Breast epithelium (tissue), 4 donors: ENCODE results near the gene PSMB11. TPM values are rescaled to one million over a fixed set of nuclear protein-coding genes. Genes with fewer than 3 reads are reported as not detected.
A peak's percentile ranks its signal among the peaks of the same experiment; 100 is the strongest.

Experiments used
- DNase-seq, 2 donors: peaks; one replicate each; pipeline ENCODE4 v3.0.0-alpha.2; 2019; ENCODE audit warnings: low spot score in 2 of 2
- H3K27ac ChIP-seq, 2 donors: fragments of 200-600 bp; sonication (generic) in 1 of 2; one replicate each; pipeline ENCODE4 v1.5.1; 2016 to 2019; ENCODE audit warnings: mild to moderate bottlenecking in 1 of 2
- H3K27me3 ChIP-seq, 2 donors: fragments of 200-600 bp; sonication (generic) in 1 of 2; one replicate each; pipeline versions ENCODE4 v1.5.1 to v1.6.0; 2017 to 2019; ENCODE audit warnings: control low read depth in 1 of 2, mild to moderate bottlenecking in 1 of 2
- H3K36me3 ChIP-seq: fragments of 200-600 bp; one replicate; pipeline ENCODE4 v1.5.1; 2019
- H3K4me1 ChIP-seq, 2 donors: fragments of 200-600 bp; sonication (generic); one replicate each; pipeline ENCODE4 v1.5.1; 2016 to 2019; ENCODE audit warnings: control low read depth in 1 of 2
- H3K4me3 ChIP-seq, 3 donors: fragments of 200-600 bp; sonication (generic); 1 replicate in 2 of 3; 2 replicates in 1 of 3; pipeline ENCODE4 v1.5.1; 2016 to 2019; ENCODE audit warnings: mild to moderate bottlenecking in 3 of 3, moderate library complexity in 2 of 3
- H3K9me3 ChIP-seq, 2 donors: fragments of 200-600 bp; sonication (generic) in 1 of 2; one replicate each; pipeline ENCODE4 v1.5.1; 2016 to 2019; ENCODE audit warnings: control low read depth in 1 of 2
- POLR2A ChIP-seq: fragments of 450-650 bp; IDR thresholded peaks from one replicate; pipeline ENCODE4 v1.6.1; 2016; ENCODE audit warnings: antibody characterized with exemption, mild to moderate bottlenecking, moderate library complexity
- POLR2AphosphoS5 ChIP-seq, 3 donors: sonication (generic); formaldehyde crosslinking; IDR thresholded peaks; one replicate each; pipeline ENCODE4 v1.6.1; 2017; ENCODE audit warnings: antibody characterized with exemption in 3 of 3
- intact Hi-C: fragments of 100-400 bp; cut with DNase I; formaldehyde crosslinking; loops from one replicate; pipeline ENCODE4 v1.15.1; 2023; ENCODE audit warnings: low total_unique reads
- total RNA-seq, 3 donors: library from RNA; depleted of rRNA; stranded (reverse); fragments of >200 nt; gene quantifications; one replicate each; pipeline ENCODE4 v1.1.0, GENCODE V29; 2016
- TF ChIP-seq, protein P1 (sequence below), 3 donors: fragments of 450-650 bp; IDR thresholded peaks; one replicate each; pipeline ENCODE4 v1.5.1; 2016 to 2017; ENCODE audit warnings: antibody characterized with exemption in 3 of 3, mild to moderate bottlenecking in 3 of 3, moderate library complexity in 3 of 3

The PSMB11 gene
- total RNA-seq, 3 donors from 2014 or later: not detected

DNA sequence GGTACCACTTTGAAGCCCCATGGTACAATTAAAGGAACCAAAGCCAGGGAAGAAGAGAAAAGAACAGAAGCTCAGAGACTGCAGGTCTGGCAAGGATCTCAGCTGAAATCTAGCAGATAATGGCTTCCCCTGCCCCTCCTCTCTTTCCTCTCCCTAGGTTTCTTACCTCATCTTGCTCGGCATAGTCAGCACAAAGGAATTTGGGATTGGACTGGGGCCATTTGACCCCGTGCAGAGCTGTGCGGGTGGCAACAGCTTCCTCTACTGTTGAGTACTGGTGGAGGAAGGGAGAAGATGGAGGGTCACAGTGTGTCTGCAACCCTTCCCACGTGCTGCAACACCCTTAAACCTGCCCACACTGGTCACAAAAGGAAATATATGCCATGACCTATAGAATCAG is 20.0 kb downstream of the PSMB11 start:
- Histone ChIP-seq H3K27me3 (no peaks in the 10 kb centered on the region), H3K27ac (peak overlapping the region; percentile 62 to 63), H3K4me1 (no peaks in the 10 kb centered on the region), H3K36me3 (peaks cover 9% of the 10 kb centered on the region), H3K9me3 (no peaks in the 10 kb centered on the region), H3K4me3 (no peak overlapping the region)
- intact Hi-C loops: no loop called here
- DNase-seq: peak in 1 of 2 donors; percentile 78
- TF ChIP-seq POLR2A (no peak), POLR2AphosphoS5 (IDR thresholded peaks at IDR 0.05) (peak; percentile 40 to 69 (median 66))
- TF ChIP-seq, protein P1, sequence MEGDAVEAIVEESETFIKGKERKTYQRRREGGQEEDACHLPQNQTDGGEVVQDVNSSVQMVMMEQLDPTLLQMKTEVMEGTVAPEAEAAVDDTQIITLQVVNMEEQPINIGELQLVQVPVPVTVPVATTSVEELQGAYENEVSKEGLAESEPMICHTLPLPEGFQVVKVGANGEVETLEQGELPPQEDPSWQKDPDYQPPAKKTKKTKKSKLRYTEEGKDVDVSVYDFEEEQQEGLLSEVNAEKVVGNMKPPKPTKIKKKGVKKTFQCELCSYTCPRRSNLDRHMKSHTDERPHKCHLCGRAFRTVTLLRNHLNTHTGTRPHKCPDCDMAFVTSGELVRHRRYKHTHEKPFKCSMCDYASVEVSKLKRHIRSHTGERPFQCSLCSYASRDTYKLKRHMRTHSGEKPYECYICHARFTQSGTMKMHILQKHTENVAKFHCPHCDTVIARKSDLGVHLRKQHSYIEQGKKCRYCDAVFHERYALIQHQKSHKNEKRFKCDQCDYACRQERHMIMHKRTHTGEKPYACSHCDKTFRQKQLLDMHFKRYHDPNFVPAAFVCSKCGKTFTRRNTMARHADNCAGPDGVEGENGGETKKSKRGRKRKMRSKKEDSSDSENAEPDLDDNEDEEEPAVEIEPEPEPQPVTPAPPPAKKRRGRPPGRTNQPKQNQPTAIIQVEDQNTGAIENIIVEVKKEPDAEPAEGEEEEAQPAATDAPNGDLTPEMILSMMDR (IDR thresholded peaks at IDR 0.05): no peak

DNA sequence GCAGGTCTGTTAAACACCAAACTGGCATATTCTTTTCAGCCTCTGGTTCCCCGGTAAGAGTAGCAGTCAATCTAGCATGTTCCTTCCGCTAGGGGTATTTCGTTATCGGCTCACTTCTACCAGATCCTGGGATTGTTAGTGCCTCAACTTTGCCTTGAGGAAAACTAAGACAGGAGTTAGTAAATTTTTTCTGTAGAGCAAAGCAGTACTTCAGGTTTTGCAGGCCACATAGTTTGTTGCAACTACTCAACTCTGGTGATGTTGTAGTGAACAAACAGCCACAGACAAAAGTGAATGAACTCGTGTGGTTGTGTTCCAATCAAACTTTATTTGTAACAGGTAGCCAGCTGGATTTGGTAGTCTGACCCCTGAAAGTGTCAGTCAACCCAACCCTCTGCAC is 21.6 kb downstream of the PSMB11 start:
- Histone ChIP-seq H3K27me3 (no peaks in the 10 kb centered on the region), H3K9me3 (no peaks in the 10 kb centered on the region), H3K4me3 (no peak overlapping the region), H3K27ac (peak overlapping the region in 1 of 2 donors; percentile 14), H3K4me1 (no peaks in the 10 kb centered on the region), H3K36me3 (peaks cover 9% of the 10 kb centered on the region)
- intact Hi-C loops: no loop called here
- no peak for DNase-seq
- TF ChIP-seq, protein P1 (IDR thresholded peaks at IDR 0.05): no peak
- TF ChIP-seq POLR2A (no peak), POLR2AphosphoS5 (IDR thresholded peaks at IDR 0.05) (no peak)

GRCh38 chr14:23066368-23066767 is 24.4 kb downstream of the PSMB11 start:
- DNase-seq: no peak
- H3K27me3 ChIP-seq: no peaks in the 10 kb centered on the region
- no peaks in the 10 kb centered on the region for H3K36me3 ChIP-seq
- H3K4me3 ChIP-seq: no peak overlapping the region
- H3K4me1 ChIP-seq: peaks cover 0 to 3% of the 10 kb centered on the region in 2 donors
- H3K9me3 ChIP-seq: no peaks in the 10 kb centered on the region
- TF ChIP-seq POLR2A (no peak), POLR2AphosphoS5 (IDR thresholded peaks at IDR 0.05) (no peak)
- TF ChIP-seq, protein P1 (IDR thresholded peaks at IDR 0.05): no peak
- intact Hi-C loops: no loop called here
- no peak overlapping the region for H3K27ac ChIP-seq

DNA sequence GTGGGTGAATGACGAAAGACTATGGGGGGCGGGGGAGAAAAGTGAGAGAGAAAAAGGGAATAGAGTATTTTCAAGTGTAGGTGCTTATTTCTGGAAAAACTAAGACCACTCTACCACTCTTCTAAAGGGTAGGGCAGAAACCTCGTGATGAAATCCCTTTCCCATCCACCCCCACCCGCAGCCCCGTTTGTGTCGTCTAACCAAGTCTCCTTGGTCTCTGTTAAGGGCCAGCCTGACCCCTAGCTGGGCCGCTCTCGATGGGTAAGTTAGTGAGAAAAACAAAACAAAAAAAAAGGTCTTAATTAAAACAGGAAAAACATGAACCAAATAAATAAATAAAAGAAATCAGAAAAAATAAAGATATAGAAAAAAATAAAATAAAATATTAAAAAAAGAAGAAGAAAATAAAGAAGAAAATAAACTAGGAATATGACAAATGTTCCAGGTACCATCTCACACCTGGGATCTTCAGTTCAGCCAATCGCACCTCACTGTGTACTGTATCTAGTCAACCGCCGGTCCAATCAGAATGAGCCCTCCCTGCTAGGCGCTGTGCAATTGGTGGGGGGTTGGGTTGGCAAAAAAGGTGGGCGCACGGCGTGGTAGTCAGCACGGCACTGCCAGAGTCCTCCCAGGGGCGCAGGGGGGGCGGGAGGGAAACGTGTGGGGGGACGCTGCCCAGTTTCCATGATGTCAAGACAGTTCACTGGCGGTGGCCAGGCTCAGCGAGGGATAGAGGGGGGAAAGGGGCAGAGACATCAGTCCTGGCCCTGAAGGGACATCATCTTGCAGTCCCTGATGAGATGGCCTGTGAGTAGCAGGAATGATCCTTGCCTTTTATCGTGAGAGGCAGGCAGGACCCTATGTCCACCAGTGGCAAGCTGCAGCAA is 25.1 kb downstream of the PSMB11 start:
- no peak for DNase-seq
- TF ChIP-seq POLR2AphosphoS5 (IDR thresholded peaks at IDR 0.05) (no peak), POLR2A (no peak)
- TF ChIP-seq, protein P1 (IDR thresholded peaks at IDR 0.05): no peak
- Histone ChIP-seq H3K27ac (no peak overlapping the region), H3K4me1 (peaks cover 5 to 8% of the 10 kb centered on the region in 2 donors), H3K27me3 (no peaks in the 10 kb centered on the region), H3K36me3 (no peaks in the 10 kb centered on the region), H3K4me3 (no peak overlapping the region), H3K9me3 (no peaks in the 10 kb centered on the region)
- intact Hi-C loops: no loop called here
